ENCODE data around the gene YAF2.

GRCh38 chr12:42124764-42125387 lies 113.2 kb downstream of the YAF2 start:
- TF ChIP-seq CTCF (IDR thresholded peaks at IDR 0.05) (no peak), POLR2A (IDR thresholded peaks at IDR 0.05) (no peak)
